KMS-11 (cell line): ENCODE data around the gene C2orf72.
"Not testable (repeated sequence)": the region's sequence is repeated elsewhere in the genome, so short reads cannot be mapped to it uniquely, and the experiment has no call there.

Experiments used
- H2AFZ ChIP-seq: fragments of 200-600 bp; sonication (generic); 2 replicates; pipeline ENCODE4 v1.6.1; 2016; ENCODE audit warnings: antibody characterized with exemption, mixed run types, low read depth
- H3K27ac ChIP-seq: fragments of 200-600 bp; sonication (generic); 2 replicates; pipeline ENCODE4 v1.6.1; 2016; ENCODE audit warnings: mild to moderate bottlenecking, mixed run types
- H3K27me3 ChIP-seq: fragments of 200-600 bp; sonication (generic); 2 replicates; pipeline ENCODE4 v1.6.1; 2017; ENCODE audit warnings: mild to moderate bottlenecking, low read depth, mixed run types, moderate library complexity; ENCODE audit not compliant: insufficient read depth
- H3K36me3 ChIP-seq: fragments of 200-600 bp; sonication (generic); 2 replicates; pipeline ENCODE4 v1.6.1; 2017; ENCODE audit warnings: mild to moderate bottlenecking, mixed run types; ENCODE audit not compliant: insufficient read depth
- H3K4me1 ChIP-seq: fragments of 200-600 bp; sonication (generic); 2 replicates; pipeline ENCODE4 v1.6.1; 2016; ENCODE audit warnings: mild to moderate bottlenecking, low read depth, mixed run types; ENCODE audit not compliant: poor library complexity, severe bottlenecking
- H3K4me2 ChIP-seq: fragments of 200-600 bp; sonication (generic); 2 replicates; pipeline ENCODE4 v1.7.0; 2016; ENCODE audit warnings: mild to moderate bottlenecking, mixed run types
- H3K4me3 ChIP-seq: fragments of 200-600 bp; sonication (generic); IDR thresholded peaks from 2 replicates; pipeline ENCODE4 v1.6.1; 2017; ENCODE audit warnings: low read depth, low read length, mixed read lengths; ENCODE audit not compliant: insufficient read depth
- H3K79me2 ChIP-seq: fragments of 200-600 bp; sonication (generic); 2 replicates; pipeline ENCODE4 v1.6.1; 2016; ENCODE audit warnings: low read depth, mixed run types; ENCODE audit not compliant: insufficient read depth
- H3K9ac ChIP-seq: fragments of 200-600 bp; sonication (generic); 2 replicates; pipeline ENCODE4 v1.6.1; 2016; ENCODE audit warnings: mild to moderate bottlenecking, mixed run types
- H4K20me1 ChIP-seq: fragments of 200-600 bp; sonication (generic); 2 replicates; pipeline ENCODE4 v1.6.1; 2016; ENCODE audit warnings: mild to moderate bottlenecking, mixed run types; ENCODE audit not compliant: insufficient read depth
- CTCF ChIP-seq: fragments of 200-600 bp; sonication (generic); conservative IDR thresholded peaks from 2 replicates; pipeline ENCODE4 v1.6.1; 2017; ENCODE audit warnings: low read depth, mild to moderate bottlenecking, antibody characterized with exemption, low read length, moderate library complexity, mixed read lengths

Gene C2orf72

GRCh38 chr2:231002641-231003040, 34.7 kb upstream of the C2orf72 start:
- H3K27ac ChIP-seq, result no peak overlapping the region

GRCh38 chr2:231003186-231003585, 34.1 kb upstream of the C2orf72 start:
- no peak overlapping the region for H3K27ac ChIP-seq
- H3K4me2 ChIP-seq, result no peak overlapping the region
- no peak overlapping the region for H3K9ac ChIP-seq
- no peak overlapping the region for H2AFZ ChIP-seq
- TF ChIP-seq CTCF, result no peak
- no peaks in the 10 kb centered on the region for H4K20me1 ChIP-seq
- H3K79me2 ChIP-seq, result no peaks in the 10 kb centered on the region
- no peaks in the 10 kb centered on the region for H3K4me1 ChIP-seq
- no peaks in the 10 kb centered on the region for H3K36me3 ChIP-seq
- no peaks in the 10 kb centered on the region for H3K27me3 ChIP-seq
- H3K4me3 ChIP-seq, result no peak overlapping the region

More at GRCh38 chr2:231002641-231003040, 34.7 kb upstream of the C2orf72 start:
- no peak overlapping the region for H3K4me2 ChIP-seq
- no peak for TF ChIP-seq CTCF
- H2AFZ ChIP-seq, result no peak overlapping the region
- no peak overlapping the region for H3K9ac ChIP-seq
- H3K27me3 ChIP-seq, result no peaks in the 10 kb centered on the region
- no peaks in the 10 kb centered on the region for H4K20me1 ChIP-seq
- H3K36me3 ChIP-seq, result no peaks in the 10 kb centered on the region
- no peak overlapping the region for H3K4me3 ChIP-seq
- no peaks in the 10 kb centered on the region for H3K4me1 ChIP-seq
- no peaks in the 10 kb centered on the region for H3K79me2 ChIP-seq

GRCh38 chr2:231004930-231005329, 32.4 kb upstream of the C2orf72 start:
- not testable (repeated sequence) for H3K79me2 ChIP-seq, H3K4me2 ChIP-seq, H3K4me3 ChIP-seq, H3K27ac ChIP-seq, H2AFZ ChIP-seq, H3K9ac ChIP-seq, H3K4me1 ChIP-seq, H4K20me1 ChIP-seq, H3K27me3 ChIP-seq, H3K36me3 ChIP-seq

- H3K4me3 ChIP-seq, result no peak overlapping the region
- H2AFZ ChIP-seq, result no peak overlapping the region
- no peak overlapping the region for H3K4me2 ChIP-seq
- no peak overlapping the region for H3K9ac ChIP-seq
- no peaks in the 10 kb centered on the region for H3K36me3 ChIP-seq
- no peaks in the 10 kb centered on the region for H3K79me2 ChIP-seq
- no peak overlapping the region for H3K27ac ChIP-seq
- no peaks in the 10 kb centered on the region for H3K4me1 ChIP-seq
- no peak for TF ChIP-seq CTCF
- H4K20me1 ChIP-seq, result no peaks in the 10 kb centered on the region
- no peaks in the 10 kb centered on the region; the same call in 1 of the 2 replicates for H3K27me3 ChIP-seq
Measured at GRCh38 chr2:231007286-231008098, 29.8 kb upstream of the C2orf72 start.

GRCh38 chr2:231008131-231008530, 29.2 kb upstream of the C2orf72 start:
- H3K4me1 ChIP-seq, result no peaks in the 10 kb centered on the region
- no peaks in the 10 kb centered on the region for H3K36me3 ChIP-seq
- no peak overlapping the region for H3K9ac ChIP-seq
- no peak overlapping the region for H3K4me2 ChIP-seq
- no peak overlapping the region for H3K27ac ChIP-seq
- no peaks in the 10 kb centered on the region; the same call in 1 of the 2 replicates for H3K27me3 ChIP-seq
- no peak overlapping the region for H2AFZ ChIP-seq
- no peaks in the 10 kb centered on the region for H4K20me1 ChIP-seq
- H3K4me3 ChIP-seq, result no peak overlapping the region
- H3K79me2 ChIP-seq, result no peaks in the 10 kb centered on the region
- TF ChIP-seq CTCF, result no peak
